Measurements from ENCODE around the gene TVP23B. TPM values are rescaled to one million over a fixed set of nuclear protein-coding genes. Genes with fewer than 3 reads are reported as not detected.
"Not testable (repeated sequence)": the region's sequence is repeated elsewhere in the genome, so short reads cannot be mapped to it uniquely, and the experiment has no call there.

Gene TVP23B
- total RNA-seq, result 29.9 and 38.1 TPM in 2 replicates

GRCh38 chr17:18780991-18781718 lies at the start of gene TVP23B:
TVP23B (plus strand) TSS chr17:18781183; CDS start chr17:18781294, 111 bp downstream.
- peak; percentile 94 to 96 for DNase-seq (ENCODE audit: low read depth in 2 of 2)

GRCh38 chr17:18732438-18732837 lies 48.5 kb upstream of the TVP23B start:
- peak in 1 of 2 donors; percentile 6 for DNase-seq (ENCODE audit: low read depth in 2 of 2)

GRCh38 chr17:18733350-18733749 lies 47.6 kb upstream of the TVP23B start:
- not testable (repeated sequence) for DNase-seq (ENCODE audit: low read depth in 2 of 2)

GRCh38 chr17:18739616-18740391 lies 41.2 kb upstream of the TVP23B start:
- not testable (repeated sequence) for DNase-seq (ENCODE audit: low read depth in 2 of 2)

- DNase-seq (ENCODE audit: low read depth in 2 of 2), result not testable (repeated sequence)
Measured at GRCh38 chr17:18741228-18741627, 39.8 kb upstream of the TVP23B start.

GRCh38 chr17:18743699-18744421 lies 37.1 kb upstream of the TVP23B start, which contains the start of gene FBXW10:
FBXW10 (plus strand) TSS chr17:18744054; CDS start chr17:18744245, 191 bp downstream.
- not testable (repeated sequence) for DNase-seq (ENCODE audit: low read depth in 2 of 2)

- not testable (repeated sequence) for DNase-seq (ENCODE audit: low read depth in 2 of 2)
Measured at GRCh38 chr17:18744726-18745125, 36.3 kb upstream of the TVP23B start.

- not testable (repeated sequence) for DNase-seq (ENCODE audit: low read depth in 2 of 2)
Measured at GRCh38 chr17:18746551-18746950, 34.4 kb upstream of the TVP23B start.

- DNase-seq (ENCODE audit: low read depth in 2 of 2), result not testable (repeated sequence)
Measured at GRCh38 chr17:18747501-18747900, 33.5 kb upstream of the TVP23B start.

- DNase-seq (ENCODE audit: low read depth in 2 of 2), result not testable (repeated sequence)
Measured at GRCh38 chr17:18750242-18750641, 30.7 kb upstream of the TVP23B start.

- DNase-seq (ENCODE audit: low read depth in 2 of 2), result not testable (repeated sequence)
Measured at GRCh38 chr17:18753829-18754409, 27.1 kb upstream of the TVP23B start.

GRCh38 chr17:18755969-18756368 lies 25.0 kb upstream of the TVP23B start:
- not testable (repeated sequence) for DNase-seq (ENCODE audit: low read depth in 2 of 2)

GRCh38 chr17:18757368-18758044 lies 23.5 kb upstream of the TVP23B start:
- DNase-seq (ENCODE audit: low read depth in 2 of 2), result not testable (repeated sequence)

- DNase-seq (ENCODE audit: low read depth in 2 of 2), result not testable (repeated sequence)
Measured at GRCh38 chr17:18758344-18758743, 22.6 kb upstream of the TVP23B start.

- not testable (repeated sequence) for DNase-seq (ENCODE audit: low read depth in 2 of 2)
Measured at GRCh38 chr17:18760221-18760620, 20.8 kb upstream of the TVP23B start.

- not testable (repeated sequence) for DNase-seq (ENCODE audit: low read depth in 2 of 2)
Measured at GRCh38 chr17:18770572-18770971, 10.4 kb upstream of the TVP23B start.

GRCh38 chr17:18771066-18771465 lies 9.9 kb upstream of the TVP23B start:
- DNase-seq (ENCODE audit: low read depth in 2 of 2), result not testable (repeated sequence)

- no peak for DNase-seq (ENCODE audit: low read depth in 2 of 2)
Measured at GRCh38 chr17:18772471-18772870, 8.5 kb upstream of the TVP23B start.

- not testable (repeated sequence) for DNase-seq (ENCODE audit: low read depth in 2 of 2)
Measured at GRCh38 chr17:18781805-18782204, 822 bp downstream of the TVP23B start.

GRCh38 chr17:18785933-18786332 lies 5.0 kb downstream of the TVP23B start:
- not testable (repeated sequence) for DNase-seq (ENCODE audit: low read depth in 2 of 2)

- DNase-seq (ENCODE audit: low read depth in 2 of 2), result not testable (repeated sequence)
Measured at GRCh38 chr17:18786890-18787289, 5.9 kb downstream of the TVP23B start.

Data from lung microvascular endothelial cell (primary cell).